NCI-H2171 treated with DMSO at 0.1 percent for 48 hours (cell line): ENCODE results near the gene C1QL2.

Experiments used
- DNase-seq: peaks from one replicate; lab custom pipeline; 2025; lab: John Stamatoyannopoulos, UW

C1QL2 gene

DNA sequence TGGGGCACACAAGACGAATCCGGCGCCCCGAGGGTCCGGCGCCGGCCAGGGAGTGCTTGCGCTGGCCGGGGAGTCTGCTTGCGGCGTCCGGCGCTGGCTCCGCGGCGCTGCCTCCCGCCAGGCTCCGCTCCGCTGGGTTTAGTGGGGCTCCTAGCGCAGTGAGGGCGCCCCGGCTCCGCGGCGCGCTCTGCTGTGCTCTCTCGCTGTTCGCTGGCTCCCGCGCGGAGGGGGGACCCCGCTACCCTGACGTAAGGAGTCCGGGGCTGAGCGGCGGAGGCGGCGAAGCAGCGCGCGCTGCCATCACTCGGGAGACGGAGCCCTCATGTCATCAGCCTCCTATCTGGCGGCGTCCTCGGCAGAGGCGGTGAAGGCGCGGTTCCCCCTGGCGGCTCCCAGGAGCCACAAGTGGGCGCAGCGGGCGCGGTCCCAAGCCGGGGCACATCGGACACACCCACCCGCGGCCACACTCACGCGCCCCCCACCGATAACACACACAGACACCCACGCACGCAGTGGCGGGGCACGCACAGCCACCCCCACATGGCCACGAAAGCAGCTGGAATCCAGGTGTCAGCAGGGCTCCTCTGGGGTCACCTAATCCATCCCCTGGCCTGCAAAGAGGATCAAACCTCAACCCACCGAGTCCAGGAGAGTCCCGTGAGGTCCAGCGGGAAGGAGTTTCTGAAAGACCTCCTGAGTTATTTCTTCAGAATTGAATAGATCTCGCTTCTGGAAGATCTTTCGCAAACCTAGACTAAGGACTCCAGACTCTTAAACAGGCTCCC lies at the start of gene C1QL2:
C1QL2 (minus strand) TSS at position 189 of the 785 bp plus-strand sequence. CDS start 482 bp downstream, outside the sequence.
- DNase-seq, result peak; percentile 70

GRCh38 chr2:119207447-119207846 lies 48.9 kb upstream of the C1QL2 start:
- DNase-seq, result no peak

- DNase-seq, result no peak
Observed at GRCh38 chr2:119206201-119206600, 47.6 kb upstream of the C1QL2 start.

DNA sequence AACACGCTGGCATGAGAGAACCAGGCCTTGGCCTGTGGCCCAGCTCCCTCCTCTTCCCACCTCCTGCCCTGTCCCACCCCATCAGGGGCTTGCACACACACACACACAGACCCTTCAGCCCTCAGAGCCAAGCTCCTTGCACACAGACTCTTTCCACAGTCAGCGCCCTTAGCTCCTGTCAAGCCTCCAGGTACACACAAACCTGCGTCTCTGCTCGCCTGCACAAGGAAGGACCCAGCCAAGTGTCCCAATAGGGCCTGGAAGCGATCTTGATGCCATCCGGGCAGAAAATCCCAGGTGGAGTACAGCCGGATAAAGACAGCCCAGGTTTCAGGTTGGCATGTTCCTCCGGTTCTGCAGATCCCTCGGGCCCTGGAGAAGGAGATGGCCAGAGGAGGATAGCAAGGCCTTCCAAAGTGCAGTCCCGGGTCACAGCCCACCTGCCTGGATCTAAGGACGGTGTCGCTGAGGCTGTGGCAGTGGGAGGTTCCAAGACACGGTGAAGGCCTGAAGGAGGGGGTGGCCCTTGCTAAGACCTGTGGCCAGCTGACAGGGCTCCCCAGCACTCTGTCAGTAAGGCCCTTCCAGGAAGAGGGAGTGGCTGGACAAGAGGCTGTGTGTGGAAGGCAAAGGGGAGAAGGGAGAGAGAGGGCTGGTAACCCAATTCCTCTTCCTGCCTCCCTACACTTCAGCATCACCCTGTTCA lies 46.6 kb upstream of the C1QL2 start:
- DNase-seq, result no peak

DNA sequence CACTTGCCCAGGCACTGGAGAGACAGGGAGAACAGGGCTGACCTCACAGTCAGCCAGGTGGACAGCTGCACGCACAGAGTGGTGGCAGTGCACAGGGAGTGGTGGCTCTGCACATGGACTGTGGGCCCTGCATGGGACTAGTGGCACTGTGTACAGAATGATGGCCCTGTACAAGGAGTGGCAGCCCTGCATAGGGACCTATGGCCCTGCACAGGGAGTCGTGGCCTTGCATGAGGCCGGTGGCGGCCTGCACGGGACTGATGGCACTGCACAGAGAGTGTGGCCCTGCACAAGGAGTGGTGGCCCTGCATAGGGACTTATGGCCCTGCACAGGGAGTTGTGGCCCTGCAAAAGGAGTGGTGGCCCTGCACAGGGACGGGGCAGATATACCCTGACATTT lies 46.0 kb upstream of the C1QL2 start:
- DNase-seq, result no peak

- DNase-seq, result no peak
Observed at GRCh38 chr2:119202610-119203310, 44.2 kb upstream of the C1QL2 start.

DNA sequence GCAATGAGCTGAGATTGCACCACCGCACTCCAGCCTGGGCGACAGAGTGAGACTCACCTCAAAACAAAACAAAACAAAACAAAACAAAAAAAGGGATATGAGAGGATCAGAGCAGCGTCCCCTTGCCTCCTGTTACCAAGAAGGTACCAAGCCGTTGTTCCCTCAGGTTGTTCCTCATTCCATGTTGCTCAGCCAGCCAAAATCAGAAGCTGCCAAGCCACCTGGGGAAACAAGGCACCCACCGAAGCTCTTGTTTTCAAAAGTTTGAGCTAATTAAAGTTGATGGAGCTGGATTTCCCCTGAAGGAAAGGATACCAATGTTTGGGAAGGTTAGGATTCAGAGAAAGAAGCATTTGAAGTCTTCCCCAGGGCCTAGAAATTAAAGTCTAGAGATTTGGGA lies 43.3 kb upstream of the C1QL2 start:
- no peak for DNase-seq

DNA sequence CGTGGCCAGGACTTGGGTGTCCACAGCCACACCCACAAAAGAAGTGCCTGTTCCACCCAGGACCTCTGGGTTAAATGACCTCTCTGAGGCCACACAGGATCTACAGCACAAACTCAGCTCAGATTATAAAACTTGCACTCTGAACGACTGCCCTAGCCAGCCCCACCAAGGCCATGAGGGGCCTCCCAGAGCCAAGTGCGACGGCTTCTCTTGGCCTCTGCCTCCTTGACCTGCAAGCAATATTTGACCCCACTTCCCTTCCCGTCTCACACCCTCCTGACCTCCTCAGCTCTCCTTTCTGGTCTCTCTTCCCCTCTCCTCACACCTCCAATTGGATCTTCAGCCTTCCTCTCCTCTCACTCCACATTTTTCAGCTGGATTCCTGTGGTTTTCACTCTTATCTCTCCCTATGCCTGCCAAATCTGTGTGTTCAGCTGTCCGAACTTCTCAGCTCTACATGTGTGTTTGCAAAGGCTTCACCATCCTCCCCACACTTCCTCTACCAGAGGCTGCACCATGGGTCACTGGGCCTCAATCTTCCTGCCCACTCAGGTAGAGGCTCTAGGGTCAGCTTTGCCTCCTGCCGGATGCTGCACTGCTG lies 39.8 kb upstream of the C1QL2 start:
- no peak for DNase-seq

DNA sequence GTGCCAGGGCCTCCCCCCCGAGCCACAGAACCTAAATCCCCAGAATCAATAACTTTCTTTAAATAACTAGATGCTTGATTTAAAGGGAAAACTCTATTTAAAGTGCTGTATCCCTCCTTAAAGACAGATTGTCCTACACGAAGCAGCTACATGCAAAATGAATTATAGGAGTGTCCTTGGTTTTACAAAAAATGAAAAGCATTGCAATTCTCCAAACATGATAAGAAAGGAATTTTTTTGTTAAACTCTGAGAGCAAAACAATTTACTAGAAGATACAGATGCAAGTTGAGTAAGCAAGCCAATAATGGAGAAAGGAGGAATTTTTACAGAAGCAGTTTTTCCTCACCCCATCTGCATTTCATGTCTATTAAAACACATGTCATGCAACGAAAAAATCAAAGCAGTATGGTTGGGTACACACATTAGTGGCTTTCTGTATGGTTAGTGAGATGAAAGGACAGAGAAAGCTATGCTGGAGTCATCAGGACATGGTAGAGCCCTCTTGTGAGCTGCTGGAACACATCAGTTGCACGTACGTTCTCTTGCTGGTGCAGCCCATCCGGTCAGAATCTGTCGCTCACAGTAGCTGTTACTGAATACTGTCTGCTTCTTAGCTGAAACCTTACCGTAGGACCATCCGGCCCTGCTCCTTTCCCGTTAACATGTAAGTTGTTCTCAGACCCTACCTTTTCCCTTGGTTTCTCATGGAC lies 39.1 kb upstream of the C1QL2 start:
- DNase-seq, result no peak

GRCh38 chr2:119197126-119197405 lies 38.5 kb upstream of the C1QL2 start:
- no peak for DNase-seq

- DNase-seq, result no peak
Observed at GRCh38 chr2:119196301-119197125, 38.0 kb upstream of the C1QL2 start.

GRCh38 chr2:119195887-119196286 lies 37.3 kb upstream of the C1QL2 start:
- no peak for DNase-seq

- no peak for DNase-seq
Observed at GRCh38 chr2:119195001-119195400, 36.5 kb upstream of the C1QL2 start.

GRCh38 chr2:119192893-119193292 lies 34.3 kb upstream of the C1QL2 start:
- no peak for DNase-seq

- DNase-seq, result no peak
Observed at GRCh38 chr2:119190321-119191111, 32.0 kb upstream of the C1QL2 start.

- DNase-seq, result no peak
Observed at GRCh38 chr2:119184512-119184911, 26.0 kb upstream of the C1QL2 start.

GRCh38 chr2:119181791-119182445 lies 23.4 kb upstream of the C1QL2 start:
- peak; percentile 90 for DNase-seq

- DNase-seq, result no peak
Observed at GRCh38 chr2:119181391-119181790, 22.8 kb upstream of the C1QL2 start.

DNA sequence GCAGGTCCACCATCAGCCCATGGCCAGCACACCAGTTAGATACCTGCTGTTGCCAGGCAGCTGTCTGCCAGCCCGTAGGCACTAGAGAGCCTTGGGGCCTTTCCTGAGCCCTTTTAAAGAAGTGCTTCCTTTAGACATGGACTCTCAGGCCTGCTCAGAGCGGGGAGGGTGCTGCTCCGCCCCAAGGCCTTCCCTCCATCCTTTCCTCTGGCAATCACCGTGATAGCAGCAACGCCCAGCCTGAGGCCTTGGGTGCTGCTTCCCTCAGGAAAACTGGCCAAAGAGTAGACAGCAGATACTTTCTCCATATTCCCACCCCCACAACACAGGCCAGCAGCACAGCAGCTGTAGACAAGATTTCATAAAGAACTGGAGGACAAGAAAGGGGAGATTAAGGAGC lies 22.3 kb upstream of the C1QL2 start:
- no peak for DNase-seq

- DNase-seq, result peak; percentile 86
Observed at GRCh38 chr2:119179991-119180390, 21.4 kb upstream of the C1QL2 start.
